SKM-1 treated with dmso at 0.1 percent for 144 hours (cell line): ENCODE data around the gene BRD9.

Experiments
- DNase-seq: peaks from one replicate; lab custom pipeline; 2025; ENCODE audit not compliant: unreplicated experiment; lab: John Stamatoyannopoulos, UW

The BRD9 gene

GRCh38 chr5:905139-905642, 12.6 kb upstream of the BRD9 start:
- DNase-seq: no peak

DNA sequence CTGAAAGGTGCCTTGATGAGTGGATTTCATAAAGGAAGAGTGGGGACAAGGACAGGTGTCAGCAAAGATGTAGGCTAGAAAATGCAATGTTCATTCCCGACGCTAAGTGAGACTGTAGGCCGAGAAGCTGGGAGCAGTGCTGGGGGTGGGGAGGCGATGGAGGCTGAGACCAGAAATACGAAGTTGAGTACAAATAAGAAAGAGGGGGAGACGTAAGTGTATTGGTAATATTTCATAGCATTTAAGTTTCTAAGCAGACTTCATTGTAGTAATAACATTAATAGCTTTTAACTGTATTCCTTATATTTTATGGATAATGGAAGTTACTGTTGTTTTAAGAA, 11.1 kb upstream of the BRD9 start:
- DNase-seq: no peak

DNA sequence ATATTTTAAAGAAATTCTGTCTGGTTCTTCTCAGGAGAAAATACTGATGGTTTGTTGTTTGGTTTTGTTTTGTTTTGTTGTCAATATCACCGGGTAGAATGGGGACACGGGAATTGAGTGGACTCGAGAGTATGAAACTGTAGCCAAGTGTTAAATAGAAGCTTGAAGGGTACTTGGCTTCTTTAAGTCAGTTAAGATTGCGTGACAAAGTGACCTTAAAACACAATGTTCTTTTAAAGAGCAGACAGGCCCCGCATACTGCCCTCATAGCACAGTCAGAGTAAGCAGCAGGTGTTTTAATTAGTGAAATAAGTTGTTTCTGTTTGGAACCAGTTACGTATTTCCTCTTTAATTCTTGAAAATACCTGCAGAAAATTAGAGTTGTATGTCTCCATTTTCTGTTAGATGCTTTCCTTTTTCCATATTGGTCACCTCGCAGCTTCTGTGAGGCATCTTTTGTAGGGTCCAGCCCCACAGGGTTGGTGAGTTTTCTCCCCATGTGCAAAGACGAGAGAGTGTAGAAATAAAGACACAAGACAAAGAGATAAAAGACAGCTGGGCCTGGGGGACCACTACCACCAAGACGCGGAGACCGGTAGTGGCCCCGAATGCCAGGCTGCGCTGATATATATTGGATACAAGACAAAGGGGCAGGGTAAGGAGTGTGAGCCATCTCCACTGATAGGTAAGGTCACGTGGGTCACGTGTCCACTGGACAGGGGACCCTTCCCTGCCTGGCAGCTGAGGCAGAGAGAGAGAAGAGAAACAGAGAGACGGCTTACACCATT, 9.7 kb upstream of the BRD9 start:
- DNase-seq: no peak

GRCh38 chr5:900781-901180, 8.2 kb upstream of the BRD9 start:
- DNase-seq: no peak

GRCh38 chr5:893711-894110, 1.1 kb upstream of the BRD9 start:
- DNase-seq: no peak

DNA sequence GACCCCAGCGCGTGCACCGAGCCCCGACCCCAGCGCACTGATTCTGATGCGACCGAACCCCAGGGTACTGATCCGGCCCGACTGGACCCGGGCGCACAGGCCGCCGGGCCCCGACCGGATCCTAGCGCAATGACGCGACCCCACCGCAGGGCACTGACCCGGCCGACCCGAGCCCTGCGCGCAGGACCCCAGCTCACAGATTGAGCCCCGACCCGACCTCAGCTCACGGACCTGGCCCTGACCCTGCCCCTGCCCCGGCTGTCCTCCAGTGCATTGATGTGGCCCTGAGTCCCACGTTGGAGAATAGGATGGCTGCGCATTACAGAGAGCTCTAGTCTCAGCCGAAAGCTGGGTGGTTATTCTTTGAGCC, 521 bp upstream of the BRD9 start:
- no peak for DNase-seq

DNA sequence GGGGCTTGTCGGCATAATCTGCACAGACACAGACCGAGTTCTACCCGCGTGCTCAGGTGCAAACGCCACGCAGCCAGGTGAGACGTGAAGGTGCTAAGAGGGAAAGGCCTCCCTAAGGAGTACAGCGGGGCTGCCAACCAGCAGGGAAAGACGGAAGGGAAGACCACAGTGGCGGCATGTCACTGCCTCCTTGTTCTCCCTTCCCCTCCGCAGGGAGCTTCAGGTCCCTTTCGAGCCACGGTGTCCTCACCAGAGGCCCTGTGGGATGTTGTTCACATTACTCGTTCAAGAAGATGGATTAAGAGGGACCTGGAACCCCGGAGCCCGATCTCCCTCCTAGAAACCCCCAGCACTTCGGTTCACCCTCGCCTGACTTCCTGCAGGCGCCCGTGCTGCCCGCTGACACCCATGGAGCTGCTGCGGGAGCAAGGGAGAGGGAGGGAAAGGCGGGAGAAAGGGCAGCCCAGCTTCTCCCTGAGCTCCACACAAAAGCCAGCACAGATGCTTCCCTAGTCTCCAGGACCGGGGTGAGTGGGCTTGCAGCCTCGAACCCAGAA, 686 bp downstream of the BRD9 start:
- no peak for DNase-seq

GRCh38 chr5:891117-891836, 1.3 kb downstream of the BRD9 start:
- DNase-seq: no peak

- DNase-seq: no peak
Observed at GRCh38 chr5:889075-889710, 3.4 kb downstream of the BRD9 start.

DNA sequence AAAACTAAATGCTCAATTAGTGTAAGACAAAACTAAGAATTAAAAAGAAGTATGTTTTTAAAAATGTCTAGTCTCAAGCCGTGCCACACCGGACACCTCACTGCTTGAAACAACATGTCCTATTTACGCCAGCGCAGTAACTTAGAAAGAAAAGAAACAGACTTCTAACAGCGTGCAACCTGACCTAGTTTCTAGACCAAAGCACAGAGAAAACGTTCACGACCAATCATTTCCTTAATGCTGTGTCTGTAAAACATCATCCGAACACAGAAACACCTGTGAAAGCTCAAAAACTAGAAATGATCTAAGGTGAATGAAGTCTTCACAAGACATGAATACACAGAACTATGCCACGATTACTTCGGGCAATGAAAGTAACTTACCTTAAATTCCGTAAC, 4.0 kb downstream of the BRD9 start:
- DNase-seq: no peak

DNA sequence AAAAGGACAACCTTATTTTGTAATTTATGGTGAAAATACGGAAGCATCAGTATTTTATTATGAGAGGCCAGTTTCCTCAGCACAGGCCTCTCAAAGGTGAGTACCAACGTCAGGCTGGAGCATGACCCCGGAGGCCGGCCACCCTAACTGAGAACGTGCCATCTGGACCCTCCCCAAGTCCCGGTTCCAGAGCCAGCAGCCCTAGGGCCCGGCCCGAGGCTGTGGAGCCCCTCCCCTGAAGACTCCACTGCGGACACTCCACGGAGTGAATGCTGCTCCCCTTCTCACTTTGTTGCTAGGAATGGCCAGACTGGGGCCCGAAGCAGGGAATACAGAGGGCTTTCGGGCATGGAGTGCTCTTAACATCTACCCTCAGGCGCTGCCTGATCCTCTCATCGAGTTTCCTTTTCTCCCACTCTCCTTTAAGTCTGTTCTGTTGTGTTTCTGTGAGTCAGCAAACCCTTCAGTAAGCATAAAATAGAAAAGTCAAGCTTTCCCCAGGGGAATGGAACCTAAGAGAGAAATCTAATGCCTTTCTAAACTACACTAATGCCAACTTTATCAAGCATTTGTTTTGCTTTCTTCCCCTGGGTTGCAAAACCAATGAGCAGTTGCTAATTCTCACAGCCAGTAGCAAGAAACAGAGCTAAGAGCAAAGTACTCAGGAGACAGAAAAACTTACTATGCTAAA, 4.5 kb downstream of the BRD9 start:
- no peak for DNase-seq

DNA sequence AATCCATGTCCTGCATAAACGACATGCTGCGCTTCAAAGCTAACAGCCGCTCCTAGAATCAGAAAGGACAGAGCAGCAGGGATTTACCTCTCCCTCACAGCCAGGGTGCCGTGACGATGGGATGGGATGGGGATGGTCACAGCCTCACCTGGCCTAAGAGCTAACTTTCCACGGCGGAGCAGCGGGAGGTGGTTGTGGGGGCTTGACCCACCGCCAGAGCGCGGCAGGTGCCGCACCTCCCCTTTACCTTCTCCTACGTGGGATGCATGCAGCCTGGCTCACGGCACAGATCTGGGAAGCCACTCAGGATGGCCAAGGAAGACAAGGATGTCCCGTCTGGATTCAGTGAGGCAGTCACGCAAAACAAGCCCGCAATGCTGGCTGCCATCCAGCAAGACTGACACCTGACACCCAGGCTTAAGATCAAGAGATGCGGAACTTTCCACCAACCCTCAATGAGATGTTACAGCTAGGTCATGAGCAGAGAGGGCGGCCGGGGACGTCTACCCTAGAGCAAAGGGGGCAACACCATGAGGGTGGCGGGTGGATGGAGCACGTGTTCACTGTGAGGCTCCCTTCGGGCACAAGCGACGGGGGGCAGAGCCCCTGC, 5.8 kb downstream of the BRD9 start:
- DNase-seq: no peak

GRCh38 chr5:886036-886435, 6.6 kb downstream of the BRD9 start:
- no peak for DNase-seq

DNA sequence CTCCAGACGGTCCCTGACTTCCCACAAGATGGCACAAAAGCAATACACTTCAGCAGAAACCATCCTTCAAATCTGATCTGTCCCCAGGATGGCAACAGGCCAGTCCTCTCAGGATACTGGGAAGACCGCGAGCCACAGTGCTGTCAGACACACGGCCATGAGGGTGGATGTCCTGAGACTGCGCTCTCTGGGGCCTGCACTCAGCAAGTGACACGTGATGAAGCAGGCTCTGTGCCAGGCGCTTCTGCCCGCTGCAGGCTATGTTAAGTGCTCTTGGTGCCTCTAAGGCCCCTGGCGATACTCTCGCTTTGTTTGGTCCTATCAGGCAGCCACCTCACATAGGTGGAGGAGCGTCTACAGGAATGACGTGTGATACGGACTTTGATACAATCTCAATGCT, 7.1 kb downstream of the BRD9 start:
- DNase-seq: no peak

DNA sequence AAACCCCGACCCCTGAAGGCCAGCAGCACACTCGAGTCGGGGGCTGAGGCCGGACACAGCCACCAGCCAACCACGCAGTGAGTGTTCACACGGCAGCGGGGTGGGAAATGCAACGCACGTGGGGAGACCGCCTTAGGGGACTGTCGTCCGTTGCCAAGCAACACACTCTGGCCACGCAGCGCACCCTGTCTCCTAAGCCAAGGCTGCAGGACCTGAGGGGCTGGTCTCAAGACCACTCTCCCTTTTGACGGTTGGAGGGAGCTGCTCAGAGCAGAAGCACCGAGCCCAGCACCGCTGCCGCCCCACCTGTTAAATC, 7.5 kb downstream of the BRD9 start:
- DNase-seq: no peak

DNA sequence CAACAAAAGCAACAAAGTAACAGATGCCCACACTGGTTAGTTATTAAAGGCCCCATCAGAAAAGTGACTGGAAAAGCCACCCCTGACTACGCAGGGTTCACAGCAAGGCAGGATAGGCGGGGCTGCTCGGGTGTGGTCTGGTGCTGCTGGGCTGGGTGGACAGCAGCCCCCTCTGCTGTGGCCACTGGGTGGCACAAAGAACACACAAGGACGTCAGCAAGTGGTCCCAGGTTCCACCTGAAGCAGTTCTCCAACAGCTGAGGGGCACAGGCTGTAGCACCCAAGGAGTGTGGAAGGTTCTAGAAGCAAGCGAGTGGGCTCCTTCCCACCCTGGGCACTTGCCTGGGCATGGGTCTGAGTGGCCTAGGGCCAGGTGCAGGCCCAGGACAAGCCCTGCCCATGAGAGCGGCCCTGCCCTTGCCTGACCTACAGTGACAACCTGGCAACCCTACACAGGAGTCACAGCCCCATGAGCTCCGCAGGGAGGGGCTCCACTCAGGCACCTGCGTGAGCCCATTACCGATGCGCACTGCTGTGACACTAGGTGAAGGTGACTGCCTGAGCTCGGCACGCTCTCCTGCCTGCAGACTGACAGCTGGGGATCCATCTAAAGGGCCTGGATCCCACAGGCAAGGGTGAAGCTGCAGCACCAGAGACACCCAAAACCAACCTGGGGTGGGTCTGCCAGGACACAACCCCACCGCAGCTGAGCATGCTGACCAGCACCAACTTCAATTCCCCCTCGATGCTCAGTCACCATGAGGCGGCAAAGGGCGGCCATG, 8.1 kb downstream of the BRD9 start:
- DNase-seq: no peak

- no peak for DNase-seq
Observed at GRCh38 chr5:883475-884181, 9.0 kb downstream of the BRD9 start.

DNA sequence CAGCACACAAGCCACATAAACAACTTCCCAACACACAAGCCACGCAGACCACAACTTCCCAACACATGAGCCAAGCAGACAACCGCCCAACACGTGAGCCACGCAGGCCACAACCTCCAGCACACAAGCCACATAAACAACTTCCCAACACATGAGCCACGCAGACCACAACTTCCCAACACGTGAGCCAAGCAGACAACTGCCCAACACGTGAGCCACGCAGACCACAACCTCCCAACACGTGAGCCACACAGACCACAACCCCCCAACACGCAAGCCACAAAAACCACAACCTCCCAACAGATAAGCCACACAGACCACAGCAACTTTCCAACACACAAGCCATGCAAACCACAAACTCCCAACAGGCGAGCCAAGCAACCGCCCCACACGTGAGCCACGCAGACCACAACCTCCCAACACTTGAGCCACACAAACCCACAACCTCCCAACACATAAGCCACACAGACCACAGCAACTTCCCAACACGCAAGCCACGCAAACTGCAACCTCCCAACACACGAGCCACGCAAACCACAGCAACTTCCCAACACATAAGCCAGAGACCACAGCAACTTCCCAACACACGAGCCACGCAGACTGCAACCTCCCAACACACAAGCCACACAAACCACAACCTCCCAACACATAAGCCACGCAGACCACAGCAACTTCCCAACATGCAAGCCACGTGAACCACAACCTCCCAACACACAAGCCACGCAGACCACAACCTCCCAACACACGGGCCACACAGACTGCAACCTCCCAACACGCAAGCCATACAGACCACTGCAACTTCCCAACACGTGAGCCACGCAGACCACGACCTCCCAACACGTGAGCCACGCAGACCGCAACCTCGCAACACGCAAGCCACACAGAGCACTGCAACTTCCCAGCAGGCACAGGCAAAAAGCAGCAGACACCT, 10.1 kb downstream of the BRD9 start:
- DNase-seq: no peak

DNA sequence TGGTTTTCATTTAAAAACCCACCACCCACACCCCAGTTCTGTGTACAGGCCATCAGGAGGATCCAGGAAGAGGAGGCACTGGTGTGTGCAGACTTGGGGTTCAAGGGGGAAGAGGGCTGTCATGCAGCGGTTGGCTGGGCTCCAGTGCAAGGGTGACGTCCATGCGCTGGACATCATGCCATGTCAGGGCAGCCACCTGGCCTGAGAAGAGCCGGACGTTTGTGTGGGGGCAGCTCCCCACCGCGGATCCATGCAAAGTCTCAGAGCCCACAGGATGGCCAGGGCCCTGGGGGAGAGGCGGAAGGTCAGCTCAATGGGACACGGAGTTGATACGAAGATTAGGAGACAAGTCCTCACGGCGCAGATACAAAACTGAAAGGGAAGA, 11.1 kb downstream of the BRD9 start:
- no peak for DNase-seq
